Esophagus (tissue), 2 donors: Measurements from ENCODE around the gene FIS1. TPM values are rescaled to one million over a fixed set of nuclear protein-coding genes. Genes with fewer than 3 reads are reported as not detected.

ENCODE experiments used
- H3K27ac ChIP-seq, 2 donors: one replicate each; pipeline ENCODE4 v1.5.1; 2013; ENCODE audit warnings: low read depth in 2 of 2, mild to moderate bottlenecking in 2 of 2, inconsistent platforms in 1 of 2, low read length in 1 of 2, moderate library complexity in 1 of 2
- H3K27me3 ChIP-seq, 2 donors: one replicate each; pipeline ENCODE4 v1.6.1; 2013; ENCODE audit warnings: low read length in 2 of 2, control low read depth in 1 of 2, mild to moderate bottlenecking in 1 of 2; ENCODE audit not compliant: insufficient read depth in 2 of 2, control insufficient read depth in 1 of 2
- H3K36me3 ChIP-seq, 2 donors: one replicate each; pipeline ENCODE4 v1.6.1; 2013; ENCODE audit warnings: low read length in 1 of 2; ENCODE audit not compliant: control insufficient read depth in 2 of 2, insufficient read depth in 2 of 2
- H3K4me1 ChIP-seq, 2 donors: one replicate each; pipeline ENCODE4 v1.6.1; 2013; ENCODE audit warnings: low read length in 1 of 2; ENCODE audit not compliant: control insufficient read depth in 2 of 2, insufficient read depth in 2 of 2
- H3K4me3 ChIP-seq, 2 donors: one replicate each; pipeline ENCODE4 v1.5.1; 2013; ENCODE audit warnings: low read length in 2 of 2, mild to moderate bottlenecking in 2 of 2, low read depth in 1 of 2, moderate library complexity in 1 of 2
- H3K9me3 ChIP-seq, 2 donors: one replicate each; pipeline ENCODE4 v1.6.1; 2013; ENCODE audit warnings: mild to moderate bottlenecking in 2 of 2, low read depth in 1 of 2, low read length in 1 of 2, moderate library complexity in 1 of 2; ENCODE audit not compliant: control insufficient read depth in 2 of 2, insufficient read depth in 1 of 2
- WGBS, 2 donors: extraction: QIAGEN DNeasy Blood & Tissue Kit; methylation state at CpG; one replicate each; pipeline ENCODE4 v1.1.7; 2013; 5-methylcytosine and 5-hydroxymethylcytosine counted together
- polyA plus RNA-seq, 2 donors: library from polyadenylated mRNA; stranded (reverse); fragments of 200-250 nt; gene quantifications; one replicate each; pipeline ENCODE4 v1.2.3, GENCODE V29; 2013
- donor health status: healthy with polysubstance abuse.
- donor health status: Bipolar disorder and iron deficiency.

The FIS1 gene
- polyA plus RNA-seq, 2 donors = 70.0 to 202 TPM

DNA sequence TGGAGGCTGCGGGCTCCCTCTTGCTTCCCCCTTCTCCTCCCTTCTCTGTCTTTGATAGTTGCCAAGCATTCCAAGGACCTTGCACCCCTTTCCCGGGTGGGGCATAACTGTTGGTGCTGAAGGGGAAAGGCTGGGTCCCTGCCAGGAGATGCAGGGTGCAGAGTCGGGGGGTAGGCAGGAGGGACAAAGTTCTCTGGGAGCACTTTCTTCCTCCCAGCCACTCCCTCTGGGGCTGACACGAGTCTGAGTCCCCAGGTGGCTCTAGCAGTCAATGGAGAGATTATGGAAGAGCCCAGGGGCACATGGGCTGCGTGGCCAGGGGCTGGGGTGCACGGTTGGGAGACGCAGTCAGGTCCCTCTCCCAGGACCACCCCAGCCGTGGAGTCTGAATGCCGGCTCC, 9.4 kb downstream of the FIS1 start:
- Histone ChIP-seq H3K27me3 (no peaks in the 10 kb centered on the region), H3K36me3 (peaks cover 0 to 26% of the 10 kb centered on the region in 2 donors), H3K4me1 (peaks cover 2 to 6% of the 10 kb centered on the region in 2 donors), H3K27ac (no peak overlapping the region), H3K9me3 (no peaks in the 10 kb centered on the region), H3K4me3 (no peak overlapping the region)
- 69 to 72% methylated on average over 9 of the region's 9 CpGs for WGBS, 2 donors

DNA sequence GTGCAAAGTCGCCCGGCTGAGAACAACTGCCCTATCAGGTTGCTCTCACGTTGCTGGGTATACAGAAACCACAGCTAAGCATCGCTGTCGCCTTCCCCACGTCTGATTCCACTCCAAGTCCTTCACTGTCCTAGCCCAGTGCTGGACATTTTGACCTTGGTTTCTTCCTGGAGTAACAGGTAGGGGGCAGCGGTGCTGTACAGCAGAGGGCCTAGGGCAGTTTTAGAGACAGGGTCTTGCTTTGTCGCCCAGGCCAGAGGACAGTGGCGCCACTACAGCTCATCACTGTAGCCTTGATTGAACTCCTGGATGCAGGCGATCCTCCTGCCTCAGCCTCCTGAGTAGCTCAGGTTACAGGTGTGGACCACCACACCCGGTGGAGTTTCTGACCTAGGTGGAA, 9.8 kb downstream of the FIS1 start:
- Histone ChIP-seq H3K36me3 (peaks cover 0 to 21% of the 10 kb centered on the region in 2 donors), H3K9me3 (no peaks in the 10 kb centered on the region), H3K4me3 (no peak overlapping the region), H3K4me1 (peaks cover 2 to 5% of the 10 kb centered on the region in 2 donors), H3K27me3 (no peaks in the 10 kb centered on the region), H3K27ac (no peak overlapping the region)
- WGBS, 2 donors = 72 to 78% methylated on average over 11 of the region's 11 CpGs

DNA sequence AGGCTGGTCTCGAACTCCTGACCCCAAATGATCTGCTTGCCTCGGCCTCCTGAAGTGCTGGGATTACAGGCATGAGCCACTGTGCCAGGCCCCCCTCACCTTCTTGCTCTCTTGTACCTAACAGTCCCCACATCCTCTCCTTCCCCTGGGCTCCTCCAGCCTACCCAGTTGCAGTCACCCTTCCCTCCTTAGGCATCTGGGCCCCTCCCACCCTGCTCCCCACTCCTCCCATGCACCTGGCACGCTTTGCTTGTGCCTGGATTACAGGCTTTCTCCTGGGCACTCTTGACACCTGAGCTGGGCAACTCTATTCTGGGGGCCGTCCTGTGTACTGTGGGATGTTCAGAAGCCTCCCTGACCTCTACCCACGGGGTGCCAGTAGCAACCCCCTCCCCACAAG, 10.2 kb downstream of the FIS1 start:
- peaks cover 2 to 5% of the 10 kb centered on the region in 2 donors for H3K4me1 ChIP-seq
- H3K27ac ChIP-seq = no peak overlapping the region
- WGBS, 2 donors = 70 to 71% methylated on average over 5 of the region's 5 CpGs

DNA sequence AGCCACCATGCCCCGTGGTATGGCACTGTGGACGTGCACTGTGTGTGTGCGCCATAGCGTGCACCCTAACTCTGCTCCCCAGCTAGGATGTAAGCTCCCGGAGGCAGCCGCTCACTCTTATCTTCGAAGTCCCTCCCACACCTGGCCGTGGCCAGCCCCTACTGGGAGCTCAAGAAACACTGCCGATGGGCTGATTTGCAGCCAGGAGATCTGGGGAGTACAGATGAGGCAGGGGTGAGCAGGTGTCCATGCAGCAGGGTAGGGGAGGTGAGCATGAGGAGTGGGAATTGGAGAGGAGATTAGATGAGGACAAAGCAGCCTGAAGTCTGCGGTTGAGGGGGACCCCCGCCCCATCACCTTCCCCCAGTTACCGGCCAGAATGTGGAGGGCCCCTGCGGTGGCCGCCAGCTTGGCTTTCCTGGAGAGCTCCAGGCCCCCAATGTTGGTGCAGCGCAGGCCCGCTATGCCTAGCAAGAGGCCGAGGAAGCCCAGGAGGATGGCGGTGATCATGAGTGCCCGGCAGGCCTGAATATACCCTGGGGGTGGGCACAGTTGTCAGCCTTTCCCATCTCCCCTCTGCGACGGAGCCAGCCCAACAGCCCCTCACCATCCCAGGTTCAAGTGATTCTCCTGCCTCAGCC, 10.9 kb downstream of the FIS1 start:
- H3K4me1 ChIP-seq = peaks cover 2 to 5% of the 10 kb centered on the region in 2 donors
- peaks cover 0 to 20% of the 10 kb centered on the region in 2 donors for H3K36me3 ChIP-seq
- H3K9me3 ChIP-seq = no peaks in the 10 kb centered on the region
- H3K27me3 ChIP-seq = no peaks in the 10 kb centered on the region
- 75 to 87% methylated on average over 21 of the region's 21 CpGs for WGBS, 2 donors
- H3K4me3 ChIP-seq = no peak overlapping the region
- no peak overlapping the region for H3K27ac ChIP-seq

More for the DNA sequence above, 10.2 kb downstream of the FIS1 start:
- Histone ChIP-seq H3K4me3 (no peak overlapping the region), H3K36me3 (peaks cover 0 to 21% of the 10 kb centered on the region in 2 donors), H3K9me3 (no peaks in the 10 kb centered on the region), H3K27me3 (no peaks in the 10 kb centered on the region)

DNA sequence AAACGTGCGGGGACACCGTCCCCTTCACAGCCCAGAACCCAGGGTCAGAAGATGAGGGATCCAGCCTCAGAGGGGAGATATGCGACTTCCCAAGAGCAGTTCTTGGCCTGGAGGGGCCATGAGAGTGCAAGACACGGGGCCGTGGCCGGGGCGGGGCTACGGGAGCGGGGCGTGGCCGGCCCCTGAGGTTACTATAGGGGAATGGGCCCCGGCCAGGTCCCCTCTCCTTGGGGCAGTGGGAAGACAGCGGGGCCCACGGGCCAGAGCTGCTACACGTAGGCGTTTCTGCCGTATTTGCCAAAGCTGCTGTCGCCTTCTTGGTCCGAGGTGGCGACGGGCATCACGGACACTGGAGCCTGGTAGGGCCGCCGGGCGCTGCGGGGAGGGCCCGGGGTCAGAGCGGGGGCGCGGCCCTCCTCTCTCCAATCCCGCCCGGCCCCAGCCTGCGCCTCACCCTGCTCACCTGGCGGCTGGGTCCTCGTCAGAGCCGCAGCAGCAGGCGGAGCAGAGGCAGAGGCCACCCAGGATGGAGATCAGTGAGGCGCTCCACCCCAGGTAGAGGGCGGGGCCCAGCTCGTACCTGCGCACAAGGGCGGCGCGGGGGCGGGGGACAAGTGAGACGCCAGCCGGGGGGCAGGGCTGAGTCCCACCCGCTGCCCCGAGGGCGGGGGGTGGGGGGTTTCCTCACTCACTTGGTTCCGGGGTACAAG, 12.6 kb downstream of the FIS1 start:
- Histone ChIP-seq H3K27ac (peak overlapping the region; percentile 66 to 68), H3K9me3 (no peaks in the 10 kb centered on the region), H3K27me3 (no peaks in the 10 kb centered on the region), H3K4me1 (peaks cover 2 to 5% of the 10 kb centered on the region in 2 donors), H3K4me3 (peak overlapping the region; percentile 39 to 44), H3K36me3 (peaks cover 3 to 15% of the 10 kb centered on the region in 2 donors)
- WGBS, 2 donors = 27 to 28% methylated on average over 52 of the region's 52 CpGs

DNA sequence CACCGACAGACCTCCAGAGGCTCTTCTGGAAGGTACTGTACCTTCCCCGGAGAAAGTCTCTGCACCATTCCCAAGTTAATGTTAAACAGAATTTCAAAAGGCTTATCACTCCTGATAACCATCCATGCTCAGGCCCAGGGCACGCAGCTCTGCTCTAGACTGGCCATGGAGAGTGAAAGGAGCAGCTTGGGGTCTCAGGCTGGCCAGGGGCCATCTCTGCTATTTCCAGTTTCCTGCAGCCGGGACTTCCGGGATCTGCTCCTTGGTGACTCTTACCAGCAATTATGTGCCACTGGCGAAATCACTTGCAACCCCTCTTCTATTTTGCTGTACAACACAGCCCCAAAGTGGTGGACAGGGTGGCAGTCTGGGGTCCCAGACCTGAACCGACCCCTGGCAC, 13.2 kb downstream of the FIS1 start:
- Histone ChIP-seq H3K4me3 (peak overlapping the region in 1 of 2 donors; percentile 39), H3K36me3 (peaks cover 3 to 11% of the 10 kb centered on the region in 2 donors), H3K9me3 (no peaks in the 10 kb centered on the region), H3K27me3 (no peaks in the 10 kb centered on the region), H3K4me1 (peaks cover 2 to 5% of the 10 kb centered on the region in 2 donors), H3K27ac (peak overlapping the region; percentile 66 to 68)
- WGBS, 2 donors = 40 to 56% methylated on average over 7 of the region's 7 CpGs

DNA sequence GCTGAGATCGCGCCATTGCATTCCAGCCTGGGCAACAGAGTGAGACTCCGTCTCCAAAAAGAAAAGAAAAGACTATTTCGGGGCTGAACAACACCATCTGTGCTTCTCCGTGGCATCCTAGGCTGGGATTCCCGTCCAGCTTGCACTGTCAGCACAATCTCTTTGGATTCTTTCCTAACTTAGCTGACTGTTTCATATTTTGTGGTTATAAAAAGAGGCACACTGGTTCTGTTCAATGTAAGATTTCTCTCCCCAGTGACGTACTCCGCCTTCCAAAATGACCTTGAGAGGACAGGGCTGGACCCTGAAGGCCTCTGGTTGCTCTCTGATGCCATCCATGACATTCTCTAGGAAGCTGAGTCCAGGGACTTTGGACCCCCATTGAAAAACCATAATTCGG, 18.2 kb downstream of the FIS1 start:
- Histone ChIP-seq H3K9me3 (no peaks in the 10 kb centered on the region), H3K36me3 (peaks cover 11 to 34% of the 10 kb centered on the region in 2 donors), H3K27me3 (no peaks in the 10 kb centered on the region), H3K4me3 (no peak overlapping the region), H3K27ac (no peak overlapping the region), H3K4me1 (peaks cover 0 to 1% of the 10 kb centered on the region in 2 donors)
- WGBS, 2 donors = 86 to 90% methylated on average over 9 of the region's 9 CpGs

DNA sequence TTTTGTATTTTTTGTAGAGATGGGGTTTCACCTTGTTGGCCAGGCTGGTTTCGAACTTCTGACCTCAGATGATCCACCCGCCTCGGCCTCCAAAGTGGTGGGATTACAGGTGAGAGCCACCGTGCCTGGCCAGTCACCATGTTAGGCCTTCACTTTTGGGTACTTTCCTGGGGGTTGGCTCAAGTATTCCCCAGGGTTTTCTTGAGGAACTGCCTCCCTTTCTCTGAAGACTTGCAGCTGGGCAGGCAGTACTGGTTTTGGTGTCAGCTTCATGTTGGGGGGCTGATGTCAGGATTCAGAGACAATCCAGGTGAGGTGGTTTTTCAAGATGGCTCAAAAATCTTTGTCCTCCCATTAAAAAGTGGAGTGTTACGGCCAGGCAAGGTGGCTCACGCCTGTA, 19.2 kb downstream of the FIS1 start:
- no peak overlapping the region for H3K4me3 ChIP-seq
- H3K4me1 ChIP-seq = no peaks in the 10 kb centered on the region
- H3K27me3 ChIP-seq = no peaks in the 10 kb centered on the region
- no peaks in the 10 kb centered on the region for H3K9me3 ChIP-seq
- WGBS, 2 donors = 95 to 96% methylated on average over 6 of the region's 6 CpGs
- H3K36me3 ChIP-seq = peaks cover 11 to 34% of the 10 kb centered on the region in 2 donors
- no peak overlapping the region for H3K27ac ChIP-seq

DNA sequence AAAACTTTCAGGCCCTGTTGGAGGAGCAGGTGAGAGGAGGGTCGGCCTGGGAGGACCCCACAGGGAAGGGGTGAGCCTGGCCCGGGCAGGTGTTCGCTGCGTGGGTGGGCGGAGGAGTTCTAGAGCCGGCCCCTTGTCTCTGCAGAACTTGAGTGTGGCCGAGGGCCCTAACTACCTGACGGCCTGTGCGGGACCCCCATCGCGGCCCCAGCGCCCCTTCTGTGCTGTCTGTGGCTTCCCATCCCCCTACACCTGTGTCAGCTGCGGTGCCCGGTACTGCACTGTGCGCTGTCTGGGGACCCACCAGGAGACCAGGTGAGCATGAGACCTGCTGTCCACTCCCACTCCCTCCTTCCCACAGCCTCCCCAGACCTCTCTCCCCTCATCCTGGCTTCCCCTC, 21.4 kb downstream of the FIS1 start:
- Histone ChIP-seq H3K9me3 (no peaks in the 10 kb centered on the region), H3K27me3 (no peaks in the 10 kb centered on the region), H3K27ac (no peak overlapping the region), H3K4me1 (no peaks in the 10 kb centered on the region), H3K4me3 (no peak overlapping the region), H3K36me3 (peaks cover 11 to 26% of the 10 kb centered on the region in 2 donors)
- WGBS, 2 donors = 96% methylated on average over 12 to 15 of the region's 15 CpGs
